CD4-positive, alpha-beta T cell (primary cell): Measurements from ENCODE around the gene TOMM70. TPM values are rescaled to one million over a fixed set of nuclear protein-coding genes. Genes with fewer than 3 reads are reported as not detected.
"Not testable (repeated sequence)": the region's sequence is repeated elsewhere in the genome, so short reads cannot be mapped to it uniquely, and the experiment has no call there.

Experiments used
- ATAC-seq: fragments of 200-7000 bp; cut with Tn5 transposase; one replicate; pipeline ENCODE4 v1.10.0; 2022; ENCODE audit warnings: mild to moderate bottlenecking; ENCODE audit not compliant: poor library complexity
- CTCF ChIA-PET: fragments of 350-600 bp; sonication (Branson Sonifier 250); formaldehyde crosslinking; loops from one replicate; lab custom pipeline; 2021; ENCODE audit warnings: antibody characterized with exemption, inconsistent platforms; lab: Charles Lee
- POLR2A ChIA-PET: fragments of 350-600 bp; sonication (Branson Sonifier 250); formaldehyde crosslinking; loops from one replicate; lab custom pipeline; 2021; ENCODE audit warnings: antibody characterized with exemption, inconsistent platforms; lab: Charles Lee
- DNase-seq, 14 experiments: peaks; one replicate each; pipeline ENCODE4 v3.0.0-alpha.2; 2013 to 2020; ENCODE audit warnings: mixed read lengths in 2 of 14
- H3K27ac ChIP-seq, 2 donors: one replicate each; pipeline versions ENCODE4 v1.5.1 to v1.7.0; 2013; ENCODE audit warnings: low read length in 2 of 2, low read depth in 1 of 2, mild to moderate bottlenecking in 1 of 2
- H3K27me3 ChIP-seq, 2 experiments: 1 replicate in 1 of 2; 2 replicates in 1 of 2; pipeline versions ENCODE4 v1.6.1 to v1.7.0; 2013; ENCODE audit warnings: low read length in 2 of 2, control low read depth in 1 of 2, mild to moderate bottlenecking in 1 of 2, moderate library complexity in 1 of 2; ENCODE audit not compliant: insufficient read depth in 2 of 2, control insufficient read depth in 1 of 2
- H3K36me3 ChIP-seq: one replicate; pipeline ENCODE4 v1.6.1; 2013; ENCODE audit warnings: low read length, control low read depth; ENCODE audit not compliant: insufficient read depth
- H3K4me1 ChIP-seq: one replicate; pipeline ENCODE4 v1.6.1; 2013; ENCODE audit warnings: low read length, control low read depth; ENCODE audit not compliant: insufficient read depth
- H3K4me3 ChIP-seq: one replicate; pipeline ENCODE4 v1.5.1; 2013; ENCODE audit warnings: mild to moderate bottlenecking, low read length, moderate library complexity
- H3K9me3 ChIP-seq, 2 experiments: 1 replicate in 1 of 2; 2 replicates in 1 of 2; pipeline versions ENCODE4 v1.6.1 to v1.7.0; 2013; ENCODE audit warnings: low read length in 2 of 2, mild to moderate bottlenecking in 2 of 2, control low read depth in 1 of 2, moderate library complexity in 1 of 2; ENCODE audit not compliant: control insufficient read depth in 1 of 2, insufficient read depth in 1 of 2
- H3K27ac Mint-ChIP-seq: one replicate; pipeline ENCODE4 v1.8.0; 2020; ENCODE audit warnings: mixed read lengths
- H3K27me3 Mint-ChIP-seq: one replicate; pipeline ENCODE4 v1.8.0; 2021; ENCODE audit warnings: mixed read lengths
- H3K36me3 Mint-ChIP-seq: one replicate; pipeline ENCODE4 v1.8.0; 2021; ENCODE audit warnings: low read depth, mixed read lengths
- H3K4me1 Mint-ChIP-seq: one replicate; pipeline ENCODE4 v1.8.0; 2021; ENCODE audit warnings: low read depth, mixed read lengths
- H3K4me3 Mint-ChIP-seq: one replicate; pipeline ENCODE4 v1.8.0; 2020; ENCODE audit warnings: mild to moderate bottlenecking, mixed read lengths
- H3K9me3 Mint-ChIP-seq: one replicate; pipeline ENCODE4 v1.8.0; 2020; ENCODE audit warnings: mixed read lengths
- intact Hi-C, 2 experiments: fragments of 100-400 bp; cut with DNase I in 1 of 2; cut with micrococcal nuclease in 1 of 2; formaldehyde crosslinking; loops; one replicate each; pipeline versions ENCODE4 v1.15.1 to v1.9.0; 2023 to 2025; cut with DNase I, micrococcal nuclease
- total RNA-seq, 174 experiments: library from RNA in 2 of 174; stranded (reverse) in 2 of 174; gene quantifications; one replicate each; pipeline ENCODE4 v1.2.3 and lab custom pipeline; 2021 to 2026
- TF ChIP-seq, protein P1 (sequence below): fragments of 200-600 bp; IDR thresholded peaks from one replicate; pipeline ENCODE4 v1.8.0; 2022; ENCODE audit warnings: antibody characterized with exemption, mild to moderate bottlenecking

The TOMM70 gene
- total RNA-seq, 2 experiments from 2014 or later: 20.9 to 21.6 TPM

DNA sequence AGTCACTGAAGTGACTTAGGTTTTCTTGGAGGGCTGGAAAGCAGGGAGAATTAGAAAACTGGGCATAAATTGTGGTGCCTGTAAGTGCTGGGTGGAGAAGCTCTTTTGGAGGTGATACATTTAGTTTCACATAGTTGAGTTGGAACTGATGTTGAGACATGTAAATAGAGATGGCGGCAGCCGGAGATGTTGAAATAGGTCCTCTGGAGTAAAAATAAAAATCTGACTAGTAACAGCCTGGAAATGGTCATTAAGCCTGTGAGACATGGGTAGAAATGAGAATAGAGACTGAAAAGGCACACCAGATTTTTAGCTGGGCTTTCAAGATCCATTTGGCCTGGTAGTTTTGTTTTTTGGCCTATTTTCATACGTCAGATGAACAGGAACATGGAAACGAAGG, 69.2 kb downstream of the TOMM70 start:
- Histone ChIP-seq H3K27ac (no peak overlapping the region), H3K4me1 (peaks cover 17% of the 10 kb centered on the region), H3K9me3 (no peaks in the 10 kb centered on the region), H3K36me3 (no peaks in the 10 kb centered on the region), H3K27me3 (no peaks in the 10 kb centered on the region), H3K4me3 (no peak overlapping the region)
- no peak overlapping the region for H3K27ac Mint-ChIP-seq
- no peaks in the 10 kb centered on the region for H3K27me3 Mint-ChIP-seq
- DNase-seq (no peak), ATAC-seq (no peak)
- POLR2A ChIA-PET: interaction anchor here (1.1 to 1.4 kb wide), 2 partner anchors 70 to 514 kb away, joined by 3 to 4 read pairs; partner anchors contain the start of genes CMSS1, LNP1 and TOMM70
- H3K4me3 Mint-ChIP-seq: peak overlapping the region; percentile 21
- TF ChIP-seq, protein P1, sequence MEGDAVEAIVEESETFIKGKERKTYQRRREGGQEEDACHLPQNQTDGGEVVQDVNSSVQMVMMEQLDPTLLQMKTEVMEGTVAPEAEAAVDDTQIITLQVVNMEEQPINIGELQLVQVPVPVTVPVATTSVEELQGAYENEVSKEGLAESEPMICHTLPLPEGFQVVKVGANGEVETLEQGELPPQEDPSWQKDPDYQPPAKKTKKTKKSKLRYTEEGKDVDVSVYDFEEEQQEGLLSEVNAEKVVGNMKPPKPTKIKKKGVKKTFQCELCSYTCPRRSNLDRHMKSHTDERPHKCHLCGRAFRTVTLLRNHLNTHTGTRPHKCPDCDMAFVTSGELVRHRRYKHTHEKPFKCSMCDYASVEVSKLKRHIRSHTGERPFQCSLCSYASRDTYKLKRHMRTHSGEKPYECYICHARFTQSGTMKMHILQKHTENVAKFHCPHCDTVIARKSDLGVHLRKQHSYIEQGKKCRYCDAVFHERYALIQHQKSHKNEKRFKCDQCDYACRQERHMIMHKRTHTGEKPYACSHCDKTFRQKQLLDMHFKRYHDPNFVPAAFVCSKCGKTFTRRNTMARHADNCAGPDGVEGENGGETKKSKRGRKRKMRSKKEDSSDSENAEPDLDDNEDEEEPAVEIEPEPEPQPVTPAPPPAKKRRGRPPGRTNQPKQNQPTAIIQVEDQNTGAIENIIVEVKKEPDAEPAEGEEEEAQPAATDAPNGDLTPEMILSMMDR: no peak
- H3K36me3 Mint-ChIP-seq: peaks cover 9% of the 10 kb centered on the region
- CTCF ChIA-PET: no interaction called here
- intact Hi-C loops: loop anchor here in 1 of 2 experiments (10.0 kb wide), 2 partner anchors 383 to 1427 kb away; partner anchors contain the start of gene DCBLD2
- H3K9me3 Mint-ChIP-seq: no peaks in the 10 kb centered on the region
- H3K4me1 Mint-ChIP-seq: peaks cover 24% of the 10 kb centered on the region

DNA sequence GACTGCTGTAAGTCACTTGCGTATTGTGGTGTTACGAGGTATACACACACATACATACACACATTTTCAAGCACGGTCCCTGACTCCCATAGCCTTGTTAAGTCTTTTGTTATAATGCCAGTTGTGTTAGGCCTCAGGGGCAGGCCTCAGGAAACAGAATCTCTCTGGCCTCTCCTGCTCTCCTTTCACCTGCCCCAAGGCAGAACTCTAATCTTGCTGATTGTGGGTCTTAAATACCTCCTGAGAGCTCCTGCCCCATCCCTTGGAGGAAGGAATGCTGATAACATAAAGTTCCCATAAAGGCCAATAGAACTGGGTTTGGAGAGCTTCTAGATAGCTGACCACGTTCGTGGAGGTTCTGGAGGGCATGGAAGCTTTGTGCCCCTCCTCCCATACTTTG, 70.2 kb downstream of the TOMM70 start:
- no peaks in the 10 kb centered on the region for H3K9me3 Mint-ChIP-seq
- CTCF ChIA-PET: no interaction called here
- H3K27me3 Mint-ChIP-seq: no peaks in the 10 kb centered on the region
- H3K36me3 Mint-ChIP-seq: peaks cover 16% of the 10 kb centered on the region
- POLR2A ChIA-PET: interaction anchor here (1.0 kb wide), 1 partner anchor 70 kb away, joined by 3 read pairs; the partner anchor contains the start of gene TBC1D23
- no peak overlapping the region for H3K27ac ChIP-seq
- H3K4me1 Mint-ChIP-seq: peaks cover 14% of the 10 kb centered on the region
- DNase-seq (no peak), ATAC-seq (no peak)
- no peaks in the 10 kb centered on the region for H3K27me3 ChIP-seq
- no peaks in the 10 kb centered on the region for H3K9me3 ChIP-seq
- TF ChIP-seq, protein P1: no peak
- no peak overlapping the region for H3K4me3 Mint-ChIP-seq
- peaks cover 16% of the 10 kb centered on the region for H3K4me1 ChIP-seq
- no peak overlapping the region for H3K27ac Mint-ChIP-seq
- H3K36me3 ChIP-seq: no peaks in the 10 kb centered on the region
- intact Hi-C loops: loop anchor here in 1 of 2 experiments (10.0 kb wide), 2 partner anchors 384 to 1426 kb away; partner anchors contain the start of gene DCBLD2
- H3K4me3 ChIP-seq: no peak overlapping the region

DNA sequence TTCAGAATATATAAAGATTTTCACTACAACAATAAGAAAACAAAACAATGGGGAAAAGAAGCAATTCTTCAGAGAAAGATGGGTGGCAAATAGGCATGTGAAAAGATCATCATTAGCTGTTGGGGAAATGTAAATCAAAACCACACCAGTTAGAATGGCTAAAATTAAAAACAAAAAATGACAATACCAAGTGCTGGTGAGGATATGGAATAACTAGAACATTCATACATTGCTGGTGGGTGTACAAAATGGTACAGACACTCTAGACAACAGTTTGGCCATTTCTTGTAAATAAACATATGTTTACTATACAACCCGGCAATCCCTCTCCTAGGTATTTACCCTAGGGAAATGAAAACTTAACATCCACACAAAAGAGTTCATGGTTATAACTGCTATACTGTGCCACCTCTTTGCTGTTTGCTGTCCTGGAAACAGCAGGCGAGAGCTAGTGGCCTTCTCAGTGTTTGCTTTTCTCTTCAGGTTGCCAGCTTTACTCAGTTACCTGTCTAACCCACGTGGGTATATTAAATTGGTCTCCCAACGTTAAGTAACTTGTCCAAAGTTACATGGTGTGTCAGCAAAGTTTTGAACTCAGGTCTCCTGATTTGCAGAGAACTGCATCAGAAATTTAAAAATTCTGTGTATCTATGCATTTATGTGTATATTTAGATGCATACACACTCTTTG, 70.9 kb downstream of the TOMM70 start:
- no peak overlapping the region for H3K4me3 ChIP-seq
- H3K36me3 ChIP-seq: no peaks in the 10 kb centered on the region
- ChIA-PET CTCF (no interaction called here), POLR2A (no interaction called here)
- H3K27ac ChIP-seq: no peak overlapping the region
- Mint-ChIP-seq H3K27me3 (no peaks in the 10 kb centered on the region), H3K4me1 (peaks cover 7% of the 10 kb centered on the region), H3K36me3 (peaks cover 17% of the 10 kb centered on the region), H3K9me3 (no peaks in the 10 kb centered on the region), H3K27ac (no peak overlapping the region), H3K4me3 (no peak overlapping the region)
- intact Hi-C loops: loop anchor here in 1 of 2 experiments (10.0 kb wide), 2 partner anchors 385 to 1425 kb away; partner anchors contain the start of gene DCBLD2
- no peaks in the 10 kb centered on the region for H3K27me3 ChIP-seq
- DNase-seq (no peak), ATAC-seq (no peak)
- TF ChIP-seq, protein P1: no peak
- H3K9me3 ChIP-seq: no peaks in the 10 kb centered on the region
- peaks cover 9% of the 10 kb centered on the region for H3K4me1 ChIP-seq

DNA sequence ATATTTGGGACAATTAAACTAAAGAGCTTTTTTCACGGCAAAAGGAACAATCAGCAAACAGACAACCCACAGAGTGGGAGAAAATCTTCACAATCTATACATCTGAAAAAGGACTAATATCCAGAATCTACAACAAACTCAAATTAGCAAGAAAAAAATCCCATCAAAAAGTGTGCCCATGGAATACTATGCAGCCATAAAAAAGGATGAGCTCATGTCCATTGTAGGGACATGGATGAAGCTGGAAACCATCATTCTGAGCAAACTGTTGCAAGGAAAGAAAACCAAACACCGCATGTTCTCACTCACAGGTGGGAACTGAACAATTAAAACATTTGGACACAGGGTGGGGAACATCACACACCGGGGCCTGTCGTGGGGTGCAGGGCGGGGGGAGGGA, 73.5 kb downstream of the TOMM70 start:
- H3K4me1 Mint-ChIP-seq, H3K4me3 Mint-ChIP-seq, H3K9me3 Mint-ChIP-seq, DNase-seq, H3K9me3 ChIP-seq, H3K4me3 ChIP-seq, CTCF ChIA-PET, intact Hi-C loops, H3K4me1 ChIP-seq, H3K27me3 Mint-ChIP-seq, H3K27ac ChIP-seq, H3K27ac Mint-ChIP-seq, H3K27me3 ChIP-seq, ATAC-seq, POLR2A ChIA-PET: not testable (repeated sequence)
- H3K36me3 Mint-ChIP-seq: peaks cover 32% of the 10 kb centered on the region
- H3K36me3 ChIP-seq: peaks cover 10% of the 10 kb centered on the region
